H7 (cell line): ENCODE measurements around the gene EFNA2. TPM values are rescaled to one million over a fixed set of nuclear protein-coding genes. Genes with fewer than 3 reads are reported as not detected.

Experiments
- DNase-seq: peaks from one replicate; pipeline ENCODE4 v3.0.0; 2012
- H3K27me3 ChIP-seq: 2 replicates; pipeline ENCODE4 v1.6.0; 2011; ENCODE audit warnings: mild to moderate bottlenecking, low read length; ENCODE audit not compliant: control insufficient read depth, insufficient read depth
- H3K36me3 ChIP-seq: replicated peaks from 2 replicates; pipeline ENCODE4 v1.5.1; 2011; ENCODE audit warnings: low read length; ENCODE audit not compliant: control insufficient read depth, insufficient read depth
- H3K4me3 ChIP-seq: 2 replicates; pipeline ENCODE4 v1.5.1; 2011; ENCODE audit warnings: low read depth, mild to moderate bottlenecking, control low read depth, low read length, moderate library complexity; ENCODE audit not compliant: insufficient read depth
- total RNA-seq: library from RNA; depleted of rRNA; stranded (reverse); fragments of >200 nt; shearing (Covaris generic); gene quantifications from 2 replicates; pipeline ENCODE4 v1.2.3, GENCODE V29; 2014

EFNA2 gene
- total RNA-seq, 1 experiment from 2014 or later, result 20.2 TPM

- H3K36me3 ChIP-seq, result no peaks in the 10 kb centered on the region
- DNase-seq, result peak; percentile 81
- H3K4me3 ChIP-seq, result no peak overlapping the region; the same call in 1 of the 2 replicates
- peaks cover 13% of the 10 kb centered on the region for H3K27me3 ChIP-seq
These were observed 1.9 kb downstream of the EFNA2 start for GRCh38 chr19:1287354-1288225.

- peak; percentile 78 for DNase-seq
- peaks cover 13% of the 10 kb centered on the region for H3K27me3 ChIP-seq
- no peak overlapping the region for H3K4me3 ChIP-seq
- no peaks in the 10 kb centered on the region for H3K36me3 ChIP-seq
These were observed 2.5 kb downstream of the EFNA2 start for GRCh38 chr19:1288226-1288612.

- no peak for DNase-seq
- Histone ChIP-seq H3K4me3 (no peak overlapping the region), H3K36me3 (no peaks in the 10 kb centered on the region), H3K27me3 (peaks cover 13% of the 10 kb centered on the region)
These were observed 3.4 kb downstream of the EFNA2 start for GRCh38 chr19:1288833-1289685.

GRCh38 chr19:1289686-1290025 lies 4.0 kb downstream of the EFNA2 start:
- Histone ChIP-seq H3K36me3 (no peaks in the 10 kb centered on the region), H3K4me3 (no peak overlapping the region), H3K27me3 (peaks cover 10% of the 10 kb centered on the region)
- DNase-seq, result peak; percentile 81

- Histone ChIP-seq H3K27me3 (peaks cover 9% of the 10 kb centered on the region; the same call in 1 of the 2 replicates), H3K4me3 (no peak overlapping the region), H3K36me3 (no peaks in the 10 kb centered on the region)
- DNase-seq, result no peak
These were observed 4.6 kb downstream of the EFNA2 start for GRCh38 chr19:1290196-1290702.

- no peaks in the 10 kb centered on the region for H3K36me3 ChIP-seq
- H3K4me3 ChIP-seq, result no peak overlapping the region
- DNase-seq, result peak; percentile 71
- H3K27me3 ChIP-seq, result peaks cover 8% of the 10 kb centered on the region; the same call in 1 of the 2 replicates
These were observed 5.3 kb downstream of the EFNA2 start for GRCh38 chr19:1290703-1291651.

- no peaks in the 10 kb centered on the region for H3K36me3 ChIP-seq
- H3K4me3 ChIP-seq, result no peak overlapping the region
- no peak for DNase-seq
- H3K27me3 ChIP-seq, result peaks cover 4% of the 10 kb centered on the region; the same call in 1 of the 2 replicates
These were observed 6.2 kb downstream of the EFNA2 start for GRCh38 chr19:1291761-1292418.

GRCh38 chr19:1292419-1293151 lies 6.9 kb downstream of the EFNA2 start:
- Histone ChIP-seq H3K36me3 (no peaks in the 10 kb centered on the region), H3K27me3 (peaks cover 4% of the 10 kb centered on the region; the same call in 1 of the 2 replicates), H3K4me3 (no peak overlapping the region)
- no peak for DNase-seq

- H3K27me3 ChIP-seq, result peaks cover 4% of the 10 kb centered on the region; the same call in 1 of the 2 replicates
These were observed 8.3 kb downstream of the EFNA2 start for GRCh38 chr19:1293782-1294604.

GRCh38 chr19:1294688-1295087 lies 9.0 kb downstream of the EFNA2 start:
- peaks cover 4% of the 10 kb centered on the region; the same call in 1 of the 2 replicates for H3K27me3 ChIP-seq
- no peak overlapping the region for H3K4me3 ChIP-seq
- H3K36me3 ChIP-seq, result no peaks in the 10 kb centered on the region
- no peak for DNase-seq

More at GRCh38 chr19:1293782-1294604, 8.3 kb downstream of the EFNA2 start:
- no peaks in the 10 kb centered on the region for H3K36me3 ChIP-seq
- H3K4me3 ChIP-seq, result no peak overlapping the region
- DNase-seq, result no peak

GRCh38 chr19:1295169-1296012 lies 9.7 kb downstream of the EFNA2 start:
- DNase-seq, result peak; percentile 100
- H3K4me3 ChIP-seq, result peak overlapping the region; percentile 49
- H3K27me3 ChIP-seq, result peaks cover 4% of the 10 kb centered on the region; the same call in 1 of the 2 replicates
- H3K36me3 ChIP-seq, result no peaks in the 10 kb centered on the region
